ENCODE measurements around the gene MRPL54.

Gene MRPL54

GRCh38 chr19:3762501-3763459, at the start of gene MRPL54:
Gene MRPL54, plus strand, starts transcription at chr19:3762682. Its CDS starts 19 bp downstream, at chr19:3762701.
- DNase-seq (ENCODE audit: low read depth), result peak; percentile 99

- no peak for DNase-seq (ENCODE audit: low read depth)
Measured at GRCh38 chr19:3716147-3716668, 46.3 kb upstream of the MRPL54 start.

- DNase-seq (ENCODE audit: low read depth), result no peak
Measured at GRCh38 chr19:3719868-3720267, 42.6 kb upstream of the MRPL54 start.

- no peak for DNase-seq (ENCODE audit: low read depth)
Measured at GRCh38 chr19:3720349-3720917, 42.0 kb upstream of the MRPL54 start.

GRCh38 chr19:3721131-3721886, 41.2 kb upstream of the MRPL54 start:
- DNase-seq (ENCODE audit: low read depth), result peak; percentile 71

GRCh38 chr19:3721887-3722442, 40.5 kb upstream of the MRPL54 start:
- DNase-seq (ENCODE audit: low read depth), result no peak

GRCh38 chr19:3722443-3723109, 39.9 kb upstream of the MRPL54 start:
- DNase-seq (ENCODE audit: low read depth), result no peak

GRCh38 chr19:3723110-3723488, 39.4 kb upstream of the MRPL54 start:
- no peak for DNase-seq (ENCODE audit: low read depth)

- DNase-seq (ENCODE audit: low read depth), result no peak
Measured at GRCh38 chr19:3723883-3724282, 38.6 kb upstream of the MRPL54 start.

GRCh38 chr19:3725121-3725520, 37.4 kb upstream of the MRPL54 start:
- no peak for DNase-seq (ENCODE audit: low read depth)

GRCh38 chr19:3725640-3726310, 36.7 kb upstream of the MRPL54 start:
- no peak for DNase-seq (ENCODE audit: low read depth)

GRCh38 chr19:3730457-3730958, 32.0 kb upstream of the MRPL54 start:
- DNase-seq (ENCODE audit: low read depth), result no peak

- no peak for DNase-seq (ENCODE audit: low read depth)
Measured at GRCh38 chr19:3732108-3732507, 30.4 kb upstream of the MRPL54 start.

- no peak for DNase-seq (ENCODE audit: low read depth)
Measured at GRCh38 chr19:3733549-3734309, 28.8 kb upstream of the MRPL54 start.

GRCh38 chr19:3734310-3734600, 28.2 kb upstream of the MRPL54 start:
- DNase-seq (ENCODE audit: low read depth), result no peak

- DNase-seq (ENCODE audit: low read depth), result no peak
Measured at GRCh38 chr19:3736106-3736724, 26.3 kb upstream of the MRPL54 start.

GRCh38 chr19:3737487-3738205, 24.8 kb upstream of the MRPL54 start:
- DNase-seq (ENCODE audit: low read depth), result no peak

- no peak for DNase-seq (ENCODE audit: low read depth)
Measured at GRCh38 chr19:3738477-3739220, 23.8 kb upstream of the MRPL54 start.
